T47D (cell line): ENCODE data around the gene NOS1.

Source experiments
- DNase-seq, 2 experiments: peaks; one replicate each; pipeline versions ENCODE4 v3.0.0 to v3.0.0-alpha.2; 2011 to 2012; ENCODE audit warnings: low read depth in 1 of 2, low spot score in 1 of 2
- JUND ChIP-seq: IDR thresholded peaks from 2 replicates; pipeline ENCODE4 v1.6.1; 2012; ENCODE audit warnings: low read depth
- in situ Hi-C: cut with HindIII; loops from 2 replicates; pipeline ENCODE4 v1.10.0; 2016; ENCODE audit warnings: low sequenced_read_pairs, low pct_unique_long_range_greater_than_20kb

Gene NOS1

DNA sequence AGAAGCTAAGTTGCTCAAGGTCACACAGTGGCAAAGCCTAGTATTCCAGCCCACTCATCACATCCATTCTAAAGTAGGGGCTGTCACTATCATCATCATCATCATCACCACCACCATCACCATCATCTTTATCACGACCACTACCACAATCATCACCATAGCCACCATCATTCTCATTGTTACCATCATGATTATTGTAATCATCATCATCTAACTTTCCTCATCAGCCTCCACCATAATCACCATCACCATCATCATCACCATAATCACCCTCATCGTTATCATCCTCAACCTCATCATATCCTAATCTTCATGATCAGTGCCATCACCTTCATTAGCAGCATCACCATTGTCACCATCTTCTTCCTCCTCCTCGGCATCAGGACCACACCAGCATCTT lies 48.7 kb downstream of the NOS1 start:
- DNase-seq, result no peak
- in situ Hi-C loops, result no loop called here
- TF ChIP-seq JUND, result no peak

- in situ Hi-C loops, result no loop called here
- DNase-seq, result no peak
- TF ChIP-seq JUND, result no peak
Observed at GRCh38 chr12:117309276-117309925, 52.0 kb downstream of the NOS1 start.

DNA sequence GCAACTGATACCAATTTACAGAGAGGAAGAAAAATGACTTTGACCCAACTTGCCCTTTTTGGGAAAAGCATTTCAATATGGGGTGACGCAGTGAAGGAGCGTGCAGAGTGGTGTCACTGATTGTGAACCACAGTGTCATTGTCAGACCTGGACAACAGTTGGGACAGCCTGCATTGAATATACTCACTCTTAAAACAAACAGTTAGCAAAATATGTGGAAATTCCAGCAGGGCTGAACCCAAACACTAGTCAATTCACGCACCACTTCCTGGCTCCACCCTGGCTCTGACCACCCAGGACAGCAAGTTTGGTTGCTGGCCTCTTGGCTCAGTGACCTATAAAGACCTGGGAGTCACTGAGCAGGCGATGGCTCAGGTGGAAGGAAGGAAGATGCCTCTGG lies 61.3 kb downstream of the NOS1 start:
- no peak for DNase-seq
- TF ChIP-seq JUND, result no peak
- in situ Hi-C loops, result no loop called here

DNA sequence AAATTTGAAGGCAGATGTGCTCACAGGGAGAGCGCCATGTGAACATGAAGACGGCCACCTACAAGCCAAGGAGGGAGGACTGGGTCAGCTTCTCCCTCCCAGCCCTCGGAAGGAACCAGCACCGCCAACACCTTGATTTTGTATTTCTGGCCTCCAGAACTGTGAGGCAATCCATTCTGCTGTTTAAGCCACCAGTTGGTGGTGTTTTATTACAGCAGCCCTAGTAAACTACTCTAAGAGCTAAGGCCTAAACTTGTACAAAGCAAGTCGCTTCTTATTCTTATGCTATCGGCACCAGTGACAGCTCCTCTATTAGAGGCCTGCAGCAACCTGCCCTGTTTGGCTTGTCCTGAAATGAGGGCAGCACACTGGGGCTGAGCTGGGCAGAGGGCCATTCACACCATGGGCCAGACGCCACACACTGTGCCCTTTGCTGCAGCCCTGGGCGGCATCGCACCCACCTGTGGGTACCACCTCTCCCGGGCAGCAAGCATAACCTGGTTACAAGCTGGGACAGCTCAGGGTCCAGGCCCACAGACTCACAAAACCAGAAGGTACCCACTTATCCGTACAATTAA lies 62.7 kb downstream of the NOS1 start:
- in situ Hi-C loops, result no loop called here
- TF ChIP-seq JUND, result no peak
- DNase-seq, result no peak

GRCh38 chr12:117298191-117298590 lies 63.2 kb downstream of the NOS1 start:
- in situ Hi-C loops, result no loop called here
- DNase-seq, result no peak
- no peak for TF ChIP-seq JUND

GRCh38 chr12:117294189-117294603 lies 67.2 kb downstream of the NOS1 start:
- in situ Hi-C loops, result no loop called here
- DNase-seq, result no peak
- no peak for TF ChIP-seq JUND

DNA sequence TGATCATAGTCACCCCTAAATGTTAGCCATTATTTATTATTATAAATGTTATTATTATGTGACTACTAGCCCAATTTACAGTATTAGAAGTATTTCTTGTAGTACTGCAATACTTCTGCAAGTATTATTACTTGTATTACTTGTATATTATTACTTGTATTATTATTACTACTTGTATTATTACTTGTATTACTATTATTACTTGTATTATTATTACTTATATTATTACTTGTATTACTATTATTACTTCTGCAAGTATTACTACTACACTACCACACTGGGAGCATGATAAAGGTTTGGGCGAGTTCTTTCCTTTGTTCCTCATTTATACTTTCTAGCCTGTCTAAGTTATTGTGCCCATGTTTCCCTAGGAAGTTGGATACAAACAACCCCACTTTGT lies 67.9 kb downstream of the NOS1 start:
- TF ChIP-seq JUND, result no peak
- in situ Hi-C loops, result no loop called here

DNA sequence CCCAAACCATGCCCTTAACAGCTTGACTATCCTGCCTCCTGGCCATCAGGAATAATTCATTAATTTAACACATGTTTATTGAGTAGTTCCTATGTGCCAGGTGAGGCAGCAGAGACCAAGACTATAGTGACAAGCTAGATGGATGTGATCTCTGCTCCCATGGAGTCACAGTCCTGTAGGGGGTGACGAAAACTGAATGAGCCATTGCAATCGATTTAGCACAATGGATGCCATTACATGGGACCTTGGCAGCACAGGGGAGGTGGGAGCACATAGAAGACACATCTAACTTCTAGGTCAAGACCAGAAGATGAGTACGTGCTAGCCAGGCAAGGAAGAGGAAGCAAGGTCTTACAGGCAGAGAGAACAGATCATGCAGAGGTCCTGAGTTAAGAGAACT lies 68.7 kb downstream of the NOS1 start:
- in situ Hi-C loops, result no loop called here
- no peak for DNase-seq
- TF ChIP-seq JUND, result no peak

More for the DNA sequence above, 67.9 kb downstream of the NOS1 start:
- no peak for DNase-seq

GRCh38 chr12:117284140-117284539 lies 77.3 kb downstream of the NOS1 start:
- no peak for DNase-seq
- in situ Hi-C loops, result no loop called here

GRCh38 chr12:117282490-117282889 lies 78.9 kb downstream of the NOS1 start:
- no peak for DNase-seq
- in situ Hi-C loops, result no loop called here
- TF ChIP-seq JUND, result no peak

More at GRCh38 chr12:117284140-117284539, 77.3 kb downstream of the NOS1 start:
- no peak for TF ChIP-seq JUND

- TF ChIP-seq JUND, result no peak
- DNase-seq, result no peak
- in situ Hi-C loops, result no loop called here
Observed at GRCh38 chr12:117280019-117280680, 81.3 kb downstream of the NOS1 start.

- no peak for TF ChIP-seq JUND
- in situ Hi-C loops, result no loop called here
- DNase-seq, result no peak
Observed at GRCh38 chr12:117279606-117280005, 81.8 kb downstream of the NOS1 start.

GRCh38 chr12:117277875-117278274 lies 83.6 kb downstream of the NOS1 start:
- no peak for DNase-seq

GRCh38 chr12:117273091-117273490 lies 88.3 kb downstream of the NOS1 start:
- TF ChIP-seq JUND, result no peak
- DNase-seq, result no peak
- in situ Hi-C loops, result no loop called here

More at GRCh38 chr12:117277875-117278274, 83.6 kb downstream of the NOS1 start:
- in situ Hi-C loops, result no loop called here
- TF ChIP-seq JUND, result no peak
